ENCODE results near the gene TSHZ1. TPM values are rescaled to one million over a fixed set of nuclear protein-coding genes. Genes with fewer than 3 reads are reported as not detected.
A peak's percentile ranks its signal among the peaks of the same experiment; 100 is the strongest.
"Not testable (repeated sequence)": the region's sequence is repeated elsewhere in the genome, so short reads cannot be mapped to it uniquely, and the experiment has no call there.

TSHZ1 gene
- total RNA-seq, 1 donor, result 15.6 TPM

DNA sequence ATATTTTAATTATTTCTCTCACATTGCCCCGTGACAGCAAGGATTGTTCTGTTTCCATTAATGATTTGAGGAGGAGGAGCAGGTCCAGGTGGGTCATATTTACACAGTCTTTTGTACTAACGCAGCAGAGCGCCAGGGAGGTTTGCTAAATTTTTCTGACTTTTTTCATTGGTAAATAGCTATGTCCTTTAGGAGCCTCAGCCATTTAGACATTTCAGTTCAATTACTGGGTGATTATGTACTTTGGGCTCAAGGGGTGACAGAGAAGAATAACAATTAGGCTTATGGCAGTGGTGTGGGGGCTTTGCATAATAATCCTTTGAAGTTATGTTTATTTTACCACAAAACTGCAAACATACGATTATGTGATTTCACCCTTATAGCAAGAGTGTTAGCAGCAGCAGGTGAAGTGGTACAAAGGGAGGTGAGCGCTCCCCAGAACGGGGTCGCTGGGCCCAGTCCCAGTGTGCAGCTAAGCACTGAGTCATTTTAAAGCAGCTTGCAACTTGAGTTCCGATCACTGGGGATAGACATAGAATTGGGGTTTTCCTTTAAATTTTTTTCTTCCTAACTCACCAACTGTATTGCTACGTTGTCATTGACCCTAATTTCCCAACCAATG lies 80.3 kb downstream of the TSHZ1 start:
- no peak for DNase-seq (ENCODE audit: low read depth in 2 of 3, low spot score in 2 of 3)

DNA sequence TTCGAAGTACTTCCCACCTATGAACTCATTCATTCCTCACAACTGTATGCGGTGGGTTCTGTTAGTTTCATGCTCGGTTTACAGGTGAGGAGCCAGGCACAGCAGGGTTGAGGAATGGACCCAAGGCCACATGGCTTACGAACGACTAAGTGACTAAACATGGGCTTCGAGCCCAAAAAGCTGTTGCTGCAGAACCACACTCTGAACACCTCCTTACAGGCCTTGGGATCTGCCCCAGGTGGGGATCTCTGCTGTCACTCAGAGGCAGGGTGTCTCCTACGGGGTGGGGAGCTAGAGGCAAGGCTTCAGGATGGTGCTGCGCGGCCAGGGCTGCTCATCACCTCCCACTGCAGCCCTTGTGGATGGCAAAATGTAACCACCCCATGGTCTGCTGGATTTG lies 80.9 kb downstream of the TSHZ1 start:
- no peak for DNase-seq (ENCODE audit: low read depth in 2 of 3, low spot score in 2 of 3)

DNA sequence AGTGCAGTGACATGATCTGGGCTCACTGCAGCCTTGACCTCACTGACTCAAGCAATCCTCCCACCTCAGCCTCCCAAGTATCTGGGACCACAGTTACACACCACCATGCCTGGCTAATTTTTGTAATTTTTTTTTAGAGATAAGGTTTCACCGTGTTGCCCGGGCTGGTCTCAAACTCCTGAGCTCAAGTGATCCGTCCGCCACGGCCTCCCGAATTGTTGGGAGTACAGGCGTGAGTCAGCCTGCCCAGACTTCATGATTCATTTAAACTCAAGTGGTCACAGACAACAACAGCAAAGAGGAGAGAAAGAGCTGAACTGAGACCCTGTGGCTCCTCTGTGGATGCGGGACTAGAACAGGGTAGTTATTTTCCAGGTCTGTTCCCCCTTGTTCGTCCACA lies 83.0 kb downstream of the TSHZ1 start:
- DNase-seq (ENCODE audit: low read depth in 2 of 3, low spot score in 2 of 3), result no peak

DNA sequence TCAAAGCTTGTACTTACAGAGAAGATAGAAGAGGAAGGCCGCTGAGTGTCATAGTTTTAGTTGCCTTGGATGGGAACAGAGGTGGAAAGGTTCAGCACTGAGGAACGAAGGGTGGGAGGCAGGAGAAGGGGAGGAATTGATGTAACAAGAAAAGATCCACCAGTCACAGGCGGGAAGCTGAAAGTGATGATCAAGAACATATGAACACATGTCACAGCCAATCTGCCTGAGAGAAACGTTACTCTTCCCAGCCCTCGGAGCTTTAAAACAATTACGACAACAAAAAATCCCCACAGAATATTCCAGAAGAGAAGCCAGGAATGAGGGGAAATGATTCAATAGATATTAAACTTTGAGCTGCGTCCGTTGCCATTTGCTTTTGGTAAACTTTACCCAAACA lies 87.1 kb downstream of the TSHZ1 start:
- DNase-seq (ENCODE audit: low read depth in 2 of 3, low spot score in 2 of 3), result no peak

DNA sequence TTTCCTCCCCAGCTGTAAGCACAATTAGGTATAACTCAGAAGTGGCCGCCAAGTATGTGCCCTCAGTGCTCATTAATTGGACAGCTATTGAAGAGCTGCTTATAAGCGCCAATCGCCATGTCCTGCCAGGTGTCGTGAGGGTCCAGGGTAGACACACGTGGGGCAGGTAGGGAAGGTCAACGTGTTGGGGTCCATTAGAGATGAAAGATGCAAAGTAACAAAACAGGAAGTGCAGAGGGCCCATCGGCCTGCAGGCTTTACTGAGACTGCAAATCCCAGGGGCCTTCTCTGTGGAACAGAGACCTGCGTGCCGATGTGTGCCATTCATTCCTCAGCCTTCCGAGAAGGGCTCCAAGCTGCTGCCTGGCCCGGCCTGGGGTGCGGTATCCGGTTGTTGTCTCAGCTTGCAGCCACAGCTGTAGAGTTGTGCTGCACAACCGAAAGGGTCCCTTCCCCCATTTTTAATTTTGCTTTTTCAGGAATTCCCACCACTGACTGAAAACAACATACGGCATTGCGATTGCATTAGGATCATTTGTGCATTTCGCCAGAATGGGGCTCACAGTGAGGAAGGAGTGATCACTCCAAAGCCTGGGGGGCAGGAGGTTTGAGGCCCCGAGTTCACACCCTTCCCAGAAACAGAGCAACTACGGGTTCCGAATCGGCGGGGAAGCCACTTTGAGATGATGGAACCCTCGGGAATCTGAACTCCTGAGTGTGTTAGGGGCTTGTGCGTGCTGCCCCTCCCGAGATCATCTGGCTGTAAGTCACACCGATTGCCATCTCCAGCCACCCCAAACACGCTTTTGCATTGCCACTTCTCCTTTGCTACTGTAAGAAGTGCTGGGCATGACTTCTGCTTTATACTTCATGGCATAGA lies 94.3 kb downstream of the TSHZ1 start:
- DNase-seq (ENCODE audit: low read depth in 2 of 3, low spot score in 2 of 3), result no peak

DNA sequence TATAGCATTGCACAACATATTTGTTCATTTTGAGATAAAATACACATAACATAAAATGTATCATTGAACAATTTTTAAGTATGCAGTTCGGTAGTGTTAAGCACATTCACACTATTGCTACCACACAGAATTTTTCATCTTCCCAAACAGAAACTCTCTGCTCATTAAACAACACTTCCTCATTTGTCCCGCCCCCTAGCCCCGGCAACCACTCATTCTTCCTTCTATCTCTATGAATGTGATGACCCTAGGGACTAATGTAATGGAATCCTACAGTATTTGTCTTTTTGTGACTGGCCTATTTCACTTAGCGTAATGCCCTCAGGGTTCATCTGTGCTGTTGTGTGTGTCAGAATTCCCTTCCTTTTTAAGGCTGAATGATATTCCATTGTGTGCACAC lies 95.4 kb downstream of the TSHZ1 start:
- no peak for DNase-seq (ENCODE audit: low read depth in 2 of 3, low spot score in 2 of 3)

DNA sequence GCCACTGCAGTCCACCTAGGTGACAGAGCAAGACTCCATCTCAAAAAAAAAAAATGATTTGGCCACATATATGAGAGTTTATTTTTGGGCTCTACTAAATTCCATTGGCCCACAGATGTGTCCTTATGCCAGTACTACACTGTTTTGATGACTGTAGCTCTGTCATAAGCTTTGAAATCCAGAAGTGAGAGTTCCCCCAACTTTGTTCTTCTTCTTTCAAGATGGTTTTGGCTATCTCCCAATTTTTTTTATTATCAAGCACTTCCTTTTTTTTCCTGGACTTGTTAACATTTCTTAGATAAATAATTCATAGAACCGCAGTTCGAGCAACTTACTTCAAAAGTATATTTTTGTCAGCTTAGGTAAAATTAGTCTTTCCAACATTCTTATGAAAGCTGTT lies 96.9 kb downstream of the TSHZ1 start:
- peak in 1 of 3 donors; percentile 24 for DNase-seq (ENCODE audit: low read depth in 2 of 3, low spot score in 2 of 3)

DNA sequence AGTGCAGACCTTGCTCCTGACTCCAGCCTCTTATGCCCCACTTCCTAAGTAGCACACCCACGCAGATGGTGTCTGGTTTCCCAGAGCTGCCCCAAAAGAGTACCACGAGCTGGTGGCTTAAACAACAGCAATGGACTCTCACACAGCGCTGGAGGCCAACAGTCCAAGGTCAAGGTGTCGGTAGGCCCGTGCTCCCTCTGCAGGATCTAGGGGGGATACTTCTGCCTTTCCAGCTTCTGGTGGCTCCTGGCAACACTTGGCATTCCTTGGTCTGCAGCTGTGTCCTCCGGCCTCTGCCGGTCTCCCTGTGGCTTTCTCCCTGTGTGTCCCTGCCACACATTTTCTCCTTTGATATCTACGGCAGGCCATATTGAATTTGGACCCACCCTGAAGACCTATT lies 99.0 kb downstream of the TSHZ1 start:
- no peak for DNase-seq (ENCODE audit: low read depth in 2 of 3, low spot score in 2 of 3)

DNA sequence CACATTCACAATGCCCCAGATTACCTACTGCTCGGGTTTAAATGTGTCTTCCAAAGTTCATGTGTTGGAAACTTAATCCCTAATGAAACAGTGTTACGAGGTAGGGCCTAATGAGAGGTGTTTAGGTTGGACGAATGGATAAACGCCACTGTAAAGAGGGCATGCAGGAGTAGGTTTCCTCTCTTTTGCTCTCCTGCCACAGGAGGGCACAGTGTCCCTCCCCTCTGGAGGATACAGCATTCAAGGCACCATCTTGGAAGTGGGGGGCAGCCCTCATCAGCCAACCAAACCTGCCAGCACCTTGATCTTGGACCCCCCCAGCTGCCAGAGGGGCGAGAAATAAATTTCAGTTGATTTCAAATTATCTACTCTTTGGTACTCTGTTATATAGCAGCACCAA lies 103.5 kb downstream of the TSHZ1 start:
- DNase-seq (ENCODE audit: low read depth in 2 of 3, low spot score in 2 of 3), result no peak

DNA sequence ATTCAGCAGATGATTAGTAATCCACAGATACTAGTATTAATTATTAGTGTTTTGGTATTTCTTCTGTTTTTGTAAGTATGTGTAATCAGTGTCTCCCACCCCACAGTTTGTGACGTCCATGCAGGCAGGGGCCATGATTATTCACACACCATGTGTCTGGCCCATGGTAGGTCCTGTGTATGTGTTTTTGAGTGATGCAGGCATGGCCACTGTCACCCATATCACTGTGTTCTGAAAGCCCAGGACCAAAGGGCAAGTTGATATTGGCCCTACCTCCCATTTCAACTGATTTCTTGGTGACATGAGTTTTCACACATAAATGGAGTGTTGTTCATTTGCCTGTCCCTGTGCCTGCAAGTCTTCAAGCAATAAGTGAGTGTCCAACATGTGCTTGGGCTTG lies 104.0 kb downstream of the TSHZ1 start:
- no peak for DNase-seq (ENCODE audit: low read depth in 2 of 3, low spot score in 2 of 3)

DNA sequence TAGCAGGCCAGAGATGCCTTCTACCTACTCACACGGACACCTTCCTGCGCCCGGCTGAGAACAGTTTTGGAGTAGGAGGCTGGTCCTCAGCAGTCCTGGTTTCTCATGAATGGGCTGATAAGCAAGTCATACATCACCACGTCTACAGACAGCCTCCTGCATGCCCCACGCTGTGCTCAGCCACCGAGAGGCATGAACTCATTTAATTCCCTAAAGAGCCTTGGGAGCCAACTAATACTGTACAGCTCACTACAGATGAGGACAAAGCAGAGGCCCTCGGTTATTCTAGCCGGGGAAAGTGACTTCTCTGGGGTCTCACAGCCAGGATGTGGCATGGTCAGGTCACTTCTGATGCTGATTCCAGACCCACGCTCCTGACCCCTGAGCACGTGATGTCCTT lies 105.6 kb downstream of the TSHZ1 start:
- DNase-seq (ENCODE audit: low read depth in 2 of 3, low spot score in 2 of 3), result no peak

DNA sequence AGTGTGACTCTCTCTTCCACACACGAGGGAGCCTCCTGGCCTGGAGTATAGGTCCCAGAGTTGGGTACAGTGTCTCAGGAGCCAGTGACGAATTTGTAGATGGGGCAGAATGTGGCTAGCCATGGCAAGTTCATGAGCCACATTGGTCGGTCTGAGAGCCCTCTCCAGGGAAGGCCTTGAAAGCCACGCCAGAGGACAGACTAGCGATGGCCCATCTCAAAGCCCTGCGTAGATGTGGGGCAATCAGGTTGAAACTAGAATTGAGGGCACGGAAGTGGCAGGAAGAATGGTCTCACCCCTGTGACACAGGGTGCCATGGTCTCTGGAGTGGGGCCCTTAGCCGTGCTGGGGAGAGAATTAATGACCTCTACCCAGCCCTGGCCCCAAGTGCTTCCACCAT lies 106.2 kb downstream of the TSHZ1 start:
- no peak for DNase-seq (ENCODE audit: low read depth in 2 of 3, low spot score in 2 of 3)

DNA sequence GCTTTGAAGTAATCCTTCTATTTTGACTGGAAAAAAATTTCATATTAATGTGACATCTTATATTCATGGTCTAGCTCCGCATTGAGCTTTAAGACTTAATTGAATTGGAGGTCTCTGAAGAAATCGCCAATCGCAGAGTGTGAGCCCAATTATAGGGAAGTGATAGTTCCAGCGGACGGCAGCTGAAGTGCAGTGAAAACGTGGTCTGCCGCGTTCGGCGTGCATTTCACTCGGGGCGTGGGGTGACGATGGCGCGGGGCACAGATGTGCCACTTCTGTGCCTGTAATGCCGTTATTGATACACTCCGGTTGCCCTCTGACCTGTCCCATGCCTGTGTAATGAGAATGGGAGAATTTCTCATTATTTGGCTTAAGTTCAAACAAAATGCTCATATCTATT lies 106.7 kb downstream of the TSHZ1 start:
- no peak for DNase-seq (ENCODE audit: low read depth in 2 of 3, low spot score in 2 of 3)

DNA sequence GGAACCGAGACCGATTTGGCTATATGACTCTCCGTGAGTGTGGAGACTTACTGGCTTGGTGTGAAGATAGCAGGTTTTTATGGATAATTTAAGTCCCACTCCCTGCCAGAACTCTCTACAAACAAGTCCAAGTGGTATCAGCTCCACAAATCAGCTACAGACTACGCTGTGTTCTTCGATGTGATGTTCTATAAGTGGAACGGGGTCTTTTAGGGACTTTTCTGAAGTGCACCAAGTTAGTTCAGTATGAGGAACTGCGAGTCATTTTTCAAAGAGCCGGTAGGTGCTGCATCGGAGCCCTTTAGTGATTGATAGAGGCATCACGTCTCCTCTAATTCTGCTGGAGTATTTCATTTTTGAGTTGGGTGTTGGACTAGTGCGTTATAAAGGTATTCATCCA lies 107.1 kb downstream of the TSHZ1 start:
- DNase-seq (ENCODE audit: low read depth in 2 of 3, low spot score in 2 of 3), result no peak

DNA sequence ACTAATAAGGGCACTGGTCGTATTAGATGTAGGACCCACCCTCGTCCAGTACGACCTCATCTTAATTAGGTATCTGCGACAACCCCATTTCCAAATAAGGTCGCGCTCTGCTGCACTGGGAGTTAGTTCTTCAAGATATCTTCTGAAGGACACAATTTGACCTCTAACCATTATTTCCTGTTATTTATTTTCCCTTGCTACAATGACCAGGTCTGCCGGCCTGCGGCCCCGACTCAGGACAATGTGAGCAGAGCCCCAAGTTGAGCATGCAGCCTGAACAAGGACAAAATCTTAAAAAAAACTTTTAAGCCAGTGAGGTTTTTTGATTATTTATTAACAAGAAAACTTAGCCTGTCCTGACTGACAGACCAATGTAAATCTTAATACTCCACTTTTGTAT lies 109.3 kb downstream of the TSHZ1 start:
- no peak for DNase-seq (ENCODE audit: low read depth in 2 of 3, low spot score in 2 of 3)

DNA sequence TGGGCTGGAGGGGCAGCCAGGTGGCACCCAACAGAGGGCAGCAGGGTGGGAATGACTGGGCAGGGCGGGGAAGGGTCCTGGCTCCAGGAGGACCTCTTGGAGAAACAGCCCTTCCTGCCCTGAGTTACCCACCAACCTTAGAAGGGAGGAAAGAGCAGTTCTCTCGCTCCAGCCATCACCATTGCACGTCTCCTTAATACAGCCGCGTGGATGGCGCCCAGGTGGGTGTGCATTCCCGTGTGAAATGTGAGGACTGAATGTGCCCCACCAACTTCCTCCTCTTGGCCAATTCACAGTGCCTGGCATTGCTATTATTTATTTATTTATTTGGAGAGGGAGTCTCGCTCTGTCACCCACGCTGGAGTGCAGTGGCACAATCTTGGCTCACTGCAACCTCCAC lies 109.9 kb downstream of the TSHZ1 start:
- DNase-seq (ENCODE audit: low read depth in 2 of 3, low spot score in 2 of 3), result no peak

DNA sequence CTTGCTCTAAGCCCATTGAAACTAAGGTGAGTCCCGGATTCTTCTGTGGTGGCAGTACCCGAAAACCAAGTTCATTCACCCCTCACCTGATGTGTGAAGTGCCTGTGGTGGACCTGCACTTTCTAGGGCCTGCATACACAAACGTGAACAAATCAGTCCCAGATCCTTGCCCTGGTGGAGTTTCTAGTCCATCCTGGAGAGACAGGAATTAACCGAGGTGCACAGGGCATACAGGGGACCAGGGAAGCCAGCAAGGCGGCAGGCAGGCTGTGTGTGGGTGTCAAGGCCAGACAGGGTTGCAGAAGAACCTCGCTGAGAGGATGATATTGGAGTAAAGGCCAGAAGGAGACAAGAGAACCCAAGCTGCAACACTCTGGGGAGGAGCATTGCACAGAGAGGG lies 110.8 kb downstream of the TSHZ1 start:
- DNase-seq (ENCODE audit: low read depth in 2 of 3, low spot score in 2 of 3), result no peak

DNA sequence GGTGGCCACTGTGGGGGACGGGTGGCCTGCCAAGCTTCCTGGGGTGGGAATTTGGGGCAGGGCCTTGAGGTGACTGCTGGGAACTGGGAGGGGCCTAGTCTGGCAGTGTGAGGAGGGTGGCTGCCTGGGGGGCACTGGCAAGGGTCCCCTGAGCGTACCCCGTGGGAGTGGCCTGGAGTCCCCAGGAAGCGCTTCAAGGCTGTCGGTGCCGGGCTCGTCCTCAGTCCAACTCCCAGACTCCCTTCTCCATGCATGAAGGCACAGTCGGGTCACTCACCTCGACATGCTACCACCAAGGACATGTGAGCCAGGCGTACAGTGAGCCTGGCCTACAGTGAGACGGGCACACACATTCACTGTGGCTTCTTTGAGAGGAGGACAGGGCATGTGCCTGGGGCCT lies 111.6 kb downstream of the TSHZ1 start:
- DNase-seq (ENCODE audit: low read depth in 2 of 3, low spot score in 2 of 3), result no peak

DNA sequence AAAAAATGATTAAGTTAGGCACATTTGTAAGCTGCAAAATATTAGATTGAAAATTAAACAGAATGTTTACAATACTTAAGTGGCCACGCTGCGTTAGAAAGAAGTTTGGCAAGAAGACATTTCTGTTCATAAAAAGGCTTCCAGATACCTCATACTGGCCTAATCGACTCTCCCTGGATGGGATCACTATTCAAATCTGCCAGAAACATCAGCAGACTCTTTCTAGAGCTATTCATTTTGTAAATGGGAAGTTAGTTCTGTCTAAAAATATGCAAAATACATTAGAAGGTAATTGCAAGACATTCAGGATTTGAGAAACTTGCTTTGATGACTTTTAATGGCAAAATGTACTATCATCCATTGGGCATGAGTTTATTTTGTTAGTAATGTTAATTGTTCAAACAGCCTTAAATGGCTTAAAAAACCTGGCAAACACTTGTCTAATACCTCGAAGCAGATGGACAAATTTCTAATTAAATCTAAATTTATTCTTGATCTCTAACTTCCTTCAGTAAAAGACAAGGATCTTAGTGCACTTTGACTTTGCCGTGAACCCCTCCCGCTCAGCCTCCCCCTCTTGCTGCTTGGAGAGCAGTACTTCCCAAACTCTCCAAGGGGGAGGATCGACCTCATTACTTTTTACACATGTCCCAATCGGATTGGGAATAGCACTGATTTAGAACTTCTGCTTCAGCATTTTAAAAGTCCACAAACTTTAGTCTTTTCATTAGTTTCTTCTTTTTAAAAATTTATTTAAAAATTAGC lies 113.4 kb downstream of the TSHZ1 start:
- no peak for DNase-seq (ENCODE audit: low read depth in 2 of 3, low spot score in 2 of 3)

DNA sequence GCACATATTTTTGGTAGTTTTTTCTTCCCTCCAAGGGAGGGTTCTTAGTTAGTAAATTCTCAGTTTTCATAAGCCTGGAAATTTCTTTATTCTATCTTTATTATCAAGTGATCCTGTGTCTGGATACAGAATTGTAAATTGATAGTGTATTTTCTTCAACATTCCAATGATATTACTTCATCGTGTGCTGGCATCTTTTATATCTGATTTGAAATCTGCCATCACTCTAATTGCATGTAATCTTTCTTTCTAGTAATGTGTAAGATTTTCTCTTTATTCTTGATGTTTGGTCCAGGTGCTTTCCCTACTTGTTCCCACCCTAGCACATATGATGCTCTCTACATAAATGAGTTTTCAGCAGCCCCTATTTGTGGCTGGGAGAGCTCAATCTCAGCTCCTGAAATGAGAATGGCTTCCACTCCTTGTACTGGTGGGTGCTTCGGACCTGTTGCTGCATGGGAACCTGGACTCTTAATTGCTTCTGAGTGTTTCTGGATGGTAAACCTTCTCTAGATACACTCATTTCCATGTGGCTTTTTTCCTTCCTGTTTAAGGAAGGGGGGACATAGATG lies 114.2 kb downstream of the TSHZ1 start:
- no peak for DNase-seq (ENCODE audit: low read depth in 2 of 3, low spot score in 2 of 3)

DNA sequence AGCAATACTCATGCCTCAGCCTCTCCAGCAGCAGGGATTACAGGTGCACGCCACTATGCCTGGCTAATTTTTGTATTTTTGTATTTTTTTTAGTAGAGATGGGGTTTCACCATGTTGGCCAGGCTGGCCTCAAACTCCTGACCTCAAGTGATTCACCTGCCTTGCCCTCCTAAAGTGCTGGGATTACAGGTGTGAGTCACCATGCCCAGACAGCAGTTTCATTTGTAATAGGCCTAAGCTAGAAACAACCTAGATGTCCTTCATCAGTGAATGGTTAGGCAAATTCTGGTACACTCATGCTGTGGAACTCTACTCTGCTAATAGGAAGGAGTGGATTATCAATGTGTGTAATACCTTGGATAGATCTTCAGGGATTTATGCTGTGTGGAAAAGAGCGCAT lies 119.2 kb downstream of the TSHZ1 start:
- not testable (repeated sequence) for DNase-seq (ENCODE audit: low read depth in 2 of 3, low spot score in 2 of 3)
